Mammary epithelial cell (primary cell): ENCODE measurements around the gene PTK7.

ENCODE experiments used
- EZH2 ChIP-seq: IDR thresholded peaks from 2 replicates; pipeline ENCODE4 v1.6.1; 2012; ENCODE audit warnings: low read length, inconsistent platforms, borderline replicate concordance
- TF ChIP-seq, protein P1 (sequence below), 2 donors: IDR thresholded peaks in 1 of 2; conservative IDR thresholded peaks in 1 of 2; 2 replicates each; pipeline ENCODE4 v1.5.1; 2011 to 2012; ENCODE audit warnings: inconsistent platforms in 2 of 2, low read length in 2 of 2, mild to moderate bottlenecking in 2 of 2, control low read depth in 1 of 2, low read depth in 1 of 2; ENCODE audit not compliant: insufficient read depth in 1 of 2; ENCODE audit errors: extremely low read depth in 1 of 2

DNA sequence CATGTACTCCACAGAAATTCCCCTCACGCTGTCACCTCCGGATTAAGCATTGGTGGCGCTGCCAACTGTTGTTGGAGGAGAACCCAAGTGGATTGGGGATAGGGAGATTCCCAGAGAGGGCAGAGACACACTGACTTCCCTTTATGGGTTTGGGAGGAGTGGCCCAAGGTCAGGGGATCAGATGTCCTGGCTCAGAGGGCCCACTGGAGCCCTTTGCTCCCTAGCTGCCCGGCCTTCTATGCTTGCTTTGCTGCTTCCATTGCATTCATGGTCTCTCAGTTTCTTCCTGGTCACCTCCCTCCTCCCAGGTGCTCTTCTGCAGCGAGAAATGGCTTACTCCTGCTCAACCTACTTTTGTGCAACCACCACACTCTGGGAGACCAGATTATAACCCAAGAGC, 120.2 kb downstream of the PTK7 start:
- no peak for TF ChIP-seq EZH2
- TF ChIP-seq, protein P1, sequence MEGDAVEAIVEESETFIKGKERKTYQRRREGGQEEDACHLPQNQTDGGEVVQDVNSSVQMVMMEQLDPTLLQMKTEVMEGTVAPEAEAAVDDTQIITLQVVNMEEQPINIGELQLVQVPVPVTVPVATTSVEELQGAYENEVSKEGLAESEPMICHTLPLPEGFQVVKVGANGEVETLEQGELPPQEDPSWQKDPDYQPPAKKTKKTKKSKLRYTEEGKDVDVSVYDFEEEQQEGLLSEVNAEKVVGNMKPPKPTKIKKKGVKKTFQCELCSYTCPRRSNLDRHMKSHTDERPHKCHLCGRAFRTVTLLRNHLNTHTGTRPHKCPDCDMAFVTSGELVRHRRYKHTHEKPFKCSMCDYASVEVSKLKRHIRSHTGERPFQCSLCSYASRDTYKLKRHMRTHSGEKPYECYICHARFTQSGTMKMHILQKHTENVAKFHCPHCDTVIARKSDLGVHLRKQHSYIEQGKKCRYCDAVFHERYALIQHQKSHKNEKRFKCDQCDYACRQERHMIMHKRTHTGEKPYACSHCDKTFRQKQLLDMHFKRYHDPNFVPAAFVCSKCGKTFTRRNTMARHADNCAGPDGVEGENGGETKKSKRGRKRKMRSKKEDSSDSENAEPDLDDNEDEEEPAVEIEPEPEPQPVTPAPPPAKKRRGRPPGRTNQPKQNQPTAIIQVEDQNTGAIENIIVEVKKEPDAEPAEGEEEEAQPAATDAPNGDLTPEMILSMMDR (conservative IDR thresholded peaks at IDR 0.05 in 1 of 2, IDR thresholded peaks at IDR 0.05 in 1 of 2; ENCODE audit: extremely low read depth in 1 of 2, insufficient read depth in 1 of 2, low read depth in 1 of 2, low read length in 2 of 2): no peak
